C4-2B (cell line): ENCODE results near the gene GPR17.

Experiments
- H3K27ac ChIP-seq: fragments of 450-650 bp; 2 replicates; pipeline ENCODE4 v1.5.1; 2017
- ZFX ChIP-seq: fragments of 450-650 bp; IDR thresholded peaks from 2 replicates; pipeline ENCODE4 v1.6.1; 2017
- TF ChIP-seq, protein P1 (sequence below): fragments of 450-650 bp; conservative IDR thresholded peaks from 2 replicates; pipeline ENCODE4 v1.5.1; 2017; ENCODE audit warnings: mild to moderate bottlenecking

GPR17 gene

DNA sequence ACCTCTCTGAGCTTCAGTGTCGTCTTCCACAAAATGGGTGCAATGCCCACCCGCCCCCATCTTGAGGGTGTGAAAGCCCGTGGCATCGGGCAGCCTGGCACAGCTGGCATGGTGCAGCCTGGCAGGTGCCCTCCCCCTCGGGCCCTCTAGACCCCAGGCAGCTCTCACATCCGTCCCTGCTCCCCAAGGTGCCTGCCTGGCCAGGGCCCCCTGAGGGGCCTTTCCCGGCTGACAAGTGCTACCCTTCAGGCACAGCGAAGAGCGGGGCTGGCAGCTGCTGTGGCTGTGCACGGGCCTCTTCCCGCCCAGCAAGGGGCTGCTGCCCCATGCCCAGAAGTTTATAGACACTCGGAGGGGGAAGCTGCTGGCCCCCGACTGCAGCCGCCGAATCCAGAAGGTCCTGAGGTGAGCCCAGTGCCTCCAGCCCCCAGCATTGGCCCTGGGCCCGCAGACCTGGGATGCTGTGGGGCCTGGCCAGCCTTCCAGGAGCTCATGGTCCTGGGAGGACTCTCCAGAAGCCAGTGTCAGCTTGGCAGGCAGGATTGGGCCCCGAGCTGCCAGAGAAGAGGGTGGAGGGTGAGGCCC, 13.9 kb upstream of the GPR17 start:
- H3K27ac ChIP-seq = no peak overlapping the region
- TF ChIP-seq, protein P1, sequence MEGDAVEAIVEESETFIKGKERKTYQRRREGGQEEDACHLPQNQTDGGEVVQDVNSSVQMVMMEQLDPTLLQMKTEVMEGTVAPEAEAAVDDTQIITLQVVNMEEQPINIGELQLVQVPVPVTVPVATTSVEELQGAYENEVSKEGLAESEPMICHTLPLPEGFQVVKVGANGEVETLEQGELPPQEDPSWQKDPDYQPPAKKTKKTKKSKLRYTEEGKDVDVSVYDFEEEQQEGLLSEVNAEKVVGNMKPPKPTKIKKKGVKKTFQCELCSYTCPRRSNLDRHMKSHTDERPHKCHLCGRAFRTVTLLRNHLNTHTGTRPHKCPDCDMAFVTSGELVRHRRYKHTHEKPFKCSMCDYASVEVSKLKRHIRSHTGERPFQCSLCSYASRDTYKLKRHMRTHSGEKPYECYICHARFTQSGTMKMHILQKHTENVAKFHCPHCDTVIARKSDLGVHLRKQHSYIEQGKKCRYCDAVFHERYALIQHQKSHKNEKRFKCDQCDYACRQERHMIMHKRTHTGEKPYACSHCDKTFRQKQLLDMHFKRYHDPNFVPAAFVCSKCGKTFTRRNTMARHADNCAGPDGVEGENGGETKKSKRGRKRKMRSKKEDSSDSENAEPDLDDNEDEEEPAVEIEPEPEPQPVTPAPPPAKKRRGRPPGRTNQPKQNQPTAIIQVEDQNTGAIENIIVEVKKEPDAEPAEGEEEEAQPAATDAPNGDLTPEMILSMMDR = no peak
- TF ChIP-seq ZFX = no peak

DNA sequence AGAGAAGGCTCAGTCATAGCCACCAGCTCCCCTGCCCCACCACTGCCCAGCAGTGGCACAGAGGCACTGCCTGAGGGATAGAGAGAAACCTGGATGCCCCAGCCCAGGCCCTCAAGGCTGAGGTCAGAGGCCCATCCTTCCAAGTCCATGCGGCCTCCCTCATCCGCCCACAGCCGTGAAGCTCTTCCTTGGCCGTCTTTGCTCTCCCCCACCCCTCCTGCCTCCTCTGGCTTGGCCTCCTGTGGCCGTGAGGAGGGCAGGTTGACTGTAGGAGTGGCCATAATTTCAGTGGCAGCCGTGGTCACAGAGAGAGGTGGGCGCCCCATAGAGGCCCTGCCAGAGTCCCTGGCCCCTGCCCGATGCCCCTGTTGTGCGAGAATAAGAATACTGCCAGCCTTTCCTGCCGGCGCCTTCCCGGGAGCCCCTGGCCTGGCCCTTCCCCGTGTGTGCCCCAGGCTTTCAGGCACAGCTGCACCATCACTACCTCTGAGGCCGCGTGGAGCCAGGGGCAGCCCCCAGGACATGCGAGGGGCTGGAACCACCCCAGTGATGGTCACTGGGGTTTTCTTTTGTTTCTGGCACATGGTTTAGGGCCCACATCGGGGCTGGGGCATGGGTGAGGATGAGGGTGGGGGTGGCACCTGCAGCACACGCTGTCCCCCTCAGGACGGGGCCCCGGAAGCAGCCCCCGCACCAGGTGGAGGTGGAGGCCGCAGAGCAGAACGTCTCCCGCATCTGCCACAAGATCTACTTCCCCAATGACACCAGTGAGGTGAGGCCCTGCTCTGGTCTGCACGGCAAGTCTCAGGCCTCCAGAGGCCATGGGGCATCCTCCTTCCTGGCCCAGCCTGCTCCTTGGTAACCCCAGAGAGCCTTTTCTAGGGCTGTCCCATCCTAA, 13.1 kb upstream of the GPR17 start:
- no peak for TF ChIP-seq ZFX
- TF ChIP-seq, protein P1 = no peak

DNA sequence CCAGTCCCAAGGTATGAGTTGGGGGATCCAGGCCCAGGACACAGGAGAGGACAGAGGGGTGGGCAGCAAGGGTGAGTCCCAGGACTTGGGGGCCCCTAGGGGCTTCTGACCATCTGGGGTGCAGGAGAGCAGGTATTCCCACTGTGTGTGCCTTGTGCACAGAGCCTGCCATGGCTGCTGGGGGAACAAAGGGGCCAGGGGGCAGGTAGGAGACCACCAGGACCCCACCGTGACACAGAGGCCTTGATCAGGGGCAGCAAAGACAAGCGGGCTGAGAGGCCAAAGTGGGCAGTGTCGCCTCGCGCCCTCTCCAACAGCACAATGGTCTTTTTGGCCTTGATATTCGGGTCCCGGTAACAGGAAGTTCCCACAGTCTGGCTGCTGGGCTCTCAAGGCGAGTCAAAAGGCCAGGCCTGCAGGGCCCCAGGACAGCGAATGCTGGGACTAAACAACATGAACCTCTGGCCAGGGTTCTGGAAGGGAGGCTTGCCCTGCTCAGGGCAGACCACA, 12.3 kb upstream of the GPR17 start:
- no peak overlapping the region for H3K27ac ChIP-seq

More for the DNA sequence above, 13.1 kb upstream of the GPR17 start:
- no peak overlapping the region for H3K27ac ChIP-seq

DNA sequence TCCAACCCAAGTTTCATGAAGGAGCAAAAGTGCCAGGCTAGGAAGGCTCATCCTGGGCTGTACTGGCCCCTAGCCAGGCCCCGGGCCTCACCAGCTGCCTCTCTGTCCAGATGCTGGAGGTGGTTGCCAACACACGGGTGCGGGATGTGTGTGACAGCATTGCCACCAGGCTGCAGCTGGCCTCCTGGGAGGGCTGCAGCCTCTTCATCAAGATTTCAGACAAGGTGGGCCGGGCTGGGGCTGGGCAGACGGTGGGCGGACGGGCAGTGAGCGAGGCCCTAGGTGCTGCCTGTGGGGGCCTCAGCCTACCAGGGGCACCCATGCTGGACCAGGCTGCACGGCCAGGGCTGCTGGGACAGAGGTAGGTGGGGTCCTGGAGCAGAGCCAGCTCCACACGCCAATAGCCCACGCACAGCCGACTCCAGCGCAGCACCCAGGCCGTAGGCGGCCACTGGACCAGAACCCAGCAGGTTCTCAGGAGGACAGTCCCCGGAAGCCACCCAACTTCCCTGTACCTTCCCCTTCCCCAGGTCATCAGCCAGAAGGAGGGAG, 11.8 kb upstream of the GPR17 start:
- no peak overlapping the region for H3K27ac ChIP-seq
- TF ChIP-seq, protein P1 = no peak
- no peak for TF ChIP-seq ZFX

More for the DNA sequence above, 12.3 kb upstream of the GPR17 start:
- TF ChIP-seq ZFX = no peak
- TF ChIP-seq, protein P1 = no peak

DNA sequence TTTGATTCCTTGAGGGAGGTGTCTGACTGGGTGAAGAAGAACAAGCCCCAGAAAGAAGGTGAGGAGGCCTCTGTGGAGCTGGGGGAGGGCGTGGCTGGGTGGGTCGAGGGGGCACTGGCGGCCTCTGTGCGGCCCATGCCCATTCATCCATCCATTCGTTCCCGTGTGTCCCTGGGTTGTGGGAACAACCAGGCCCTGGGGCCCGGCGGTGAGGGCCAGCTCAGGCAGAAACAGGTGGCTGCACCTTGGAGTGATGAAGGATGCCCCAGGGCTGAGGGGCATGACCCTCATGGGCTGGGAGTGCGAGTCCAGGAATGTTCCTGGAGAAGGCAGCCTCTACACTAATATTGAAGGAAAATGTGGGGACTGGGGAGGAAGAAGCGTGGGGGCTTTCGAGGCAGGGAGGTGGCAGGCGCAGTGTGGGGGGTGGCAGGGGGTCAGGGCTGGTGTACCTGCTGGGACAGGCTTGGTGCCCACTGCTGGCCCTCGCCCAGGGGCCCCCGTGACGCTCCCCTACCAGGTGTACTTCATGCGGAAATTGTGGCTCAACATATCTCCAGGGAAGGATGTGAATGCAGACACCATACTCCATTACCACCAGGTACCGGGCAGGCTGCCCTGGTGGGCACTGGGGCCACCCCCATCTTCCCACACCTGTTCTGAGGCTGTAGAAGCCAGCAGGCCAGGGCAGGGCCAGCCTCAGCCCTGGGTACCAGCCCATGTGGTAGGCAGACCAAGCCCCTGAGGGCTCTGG, 11.2 kb upstream of the GPR17 start:
- no peak overlapping the region for H3K27ac ChIP-seq
- TF ChIP-seq ZFX = no peak
- TF ChIP-seq, protein P1 = no peak

DNA sequence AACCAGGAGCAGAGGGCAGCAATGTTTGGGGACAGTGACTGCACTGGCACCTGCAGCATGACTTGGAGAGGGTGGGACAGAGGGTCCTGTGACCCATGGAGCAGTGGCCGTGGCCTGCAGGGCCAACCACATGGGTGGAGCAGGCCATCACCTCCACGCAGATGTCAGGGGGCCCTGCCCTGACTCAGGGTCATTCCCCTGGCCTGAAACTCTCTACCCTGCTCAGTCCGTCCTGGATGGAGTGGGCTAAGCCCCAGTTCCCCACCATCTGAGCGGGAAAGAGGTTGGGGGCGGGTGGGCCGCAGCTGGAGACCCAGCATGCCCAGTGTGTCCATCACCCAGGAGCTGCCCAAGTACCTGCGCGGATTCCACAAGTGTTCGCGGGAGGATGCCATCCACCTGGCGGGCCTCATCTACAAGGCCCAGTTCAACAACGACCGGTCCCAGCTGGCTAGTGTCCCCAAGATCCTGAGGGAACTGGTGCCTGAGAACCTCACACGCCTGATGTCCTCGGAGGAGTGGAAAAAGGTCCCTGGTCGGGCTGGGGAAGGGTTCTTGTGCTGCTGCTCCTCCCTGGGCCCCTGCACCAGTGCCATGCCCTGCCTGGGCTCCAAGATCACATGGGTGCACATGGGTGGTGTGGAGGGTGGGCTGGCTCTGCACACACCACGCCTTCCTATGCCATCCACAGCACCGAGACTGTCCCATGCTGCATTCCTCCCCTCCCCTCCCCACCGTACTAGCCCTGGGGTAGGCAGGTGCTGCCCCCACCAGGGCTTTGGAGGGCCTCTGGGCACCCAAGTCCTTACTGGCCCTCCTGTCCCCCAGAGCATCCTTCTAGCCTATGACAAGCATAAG, 10.3 kb upstream of the GPR17 start:
- TF ChIP-seq, protein P1 = no peak
- TF ChIP-seq ZFX = no peak
- no peak overlapping the region for H3K27ac ChIP-seq
